TTC549 (cell line): ENCODE results near the gene MYOM3.

Source experiments
- FAIRE-seq: peaks from 2 replicates; lab custom pipeline; 2012; peaks lifted over from hg19 to GRCh38; lab: Jason Lieb, UNC

The MYOM3 gene

GRCh38 chr1:24111996-24112779 is at the start of gene MYOM3:
Gene MYOM3, minus strand, starts transcription at chr1:24112135. Its CDS starts 3,499 bp downstream, at chr1:24108636.
- no peak for FAIRE-seq

- FAIRE-seq = no peak
Observed at GRCh38 chr1:24161270-24161669, 49.3 kb upstream of the MYOM3 start.

GRCh38 chr1:24159366-24159765 is 47.4 kb upstream of the MYOM3 start:
- no peak for FAIRE-seq

- FAIRE-seq = no peak
Observed at GRCh38 chr1:24157918-24158481, 46.1 kb upstream of the MYOM3 start.

GRCh38 chr1:24156542-24157260 is 44.8 kb upstream of the MYOM3 start:
- no peak for FAIRE-seq

- FAIRE-seq = no peak
Observed at GRCh38 chr1:24155011-24155782, 43.3 kb upstream of the MYOM3 start.

GRCh38 chr1:24154215-24154614 is 42.3 kb upstream of the MYOM3 start:
- FAIRE-seq = no peak

- no peak for FAIRE-seq
Observed at GRCh38 chr1:24152631-24153494, 40.9 kb upstream of the MYOM3 start.

GRCh38 chr1:24151175-24151533 is 39.2 kb upstream of the MYOM3 start:
- FAIRE-seq = no peak

- FAIRE-seq = no peak
Observed at GRCh38 chr1:24150234-24151174, 38.6 kb upstream of the MYOM3 start.

GRCh38 chr1:24149866-24150233 is 37.9 kb upstream of the MYOM3 start:
- no peak for FAIRE-seq

- no peak for FAIRE-seq
Observed at GRCh38 chr1:24147816-24148215, 35.9 kb upstream of the MYOM3 start.

GRCh38 chr1:24147194-24147593 is 35.3 kb upstream of the MYOM3 start:
- no peak for FAIRE-seq

- FAIRE-seq = no peak
Observed at GRCh38 chr1:24142546-24143534, 30.9 kb upstream of the MYOM3 start, which contains the start of gene IL22RA1. Gene IL22RA1, minus strand, starts transcription at chr1:24143140. Its CDS starts 58 bp downstream, at chr1:24143082.

- FAIRE-seq = no peak
Observed at GRCh38 chr1:24141311-24141997, 29.5 kb upstream of the MYOM3 start.

GRCh38 chr1:24140741-24141181 is 28.8 kb upstream of the MYOM3 start:
- no peak for FAIRE-seq

- FAIRE-seq = no peak
Observed at GRCh38 chr1:24139841-24140425, 28.0 kb upstream of the MYOM3 start.

GRCh38 chr1:24139222-24139489 is 27.2 kb upstream of the MYOM3 start:
- FAIRE-seq = no peak
